Ecto neural progenitor cell (in vitro differentiated cells): ENCODE data around the gene FRMD5.
"Not testable (repeated sequence)": the region's sequence is repeated elsewhere in the genome, so short reads cannot be mapped to it uniquely, and the experiment has no call there.

Experiments
- DNase-seq: peaks from one replicate; pipeline ENCODE4 v3.0.0-alpha.2; 2018; ENCODE audit warnings: low spot score

Gene FRMD5

GRCh38 chr15:44195151-44195740 is at the start of gene FRMD5:
Gene FRMD5 (minus strand): TSS chr15:44195271.
- DNase-seq = peak; percentile 96

- DNase-seq = no peak
Measured at GRCh38 chr15:44243829-44244228, 48.8 kb upstream of the FRMD5 start.

- no peak for DNase-seq
Measured at GRCh38 chr15:44243141-44243540, 48.1 kb upstream of the FRMD5 start.

GRCh38 chr15:44231842-44232241 is 36.8 kb upstream of the FRMD5 start:
- no peak for DNase-seq

- DNase-seq = not testable (repeated sequence)
Measured at GRCh38 chr15:44229301-44229700, 34.2 kb upstream of the FRMD5 start.

GRCh38 chr15:44227584-44227983 is 32.5 kb upstream of the FRMD5 start:
- DNase-seq = no peak

- DNase-seq = not testable (repeated sequence)
Measured at GRCh38 chr15:44227001-44227400, 31.9 kb upstream of the FRMD5 start.

GRCh38 chr15:44222478-44222877 is 27.4 kb upstream of the FRMD5 start:
- DNase-seq = no peak

GRCh38 chr15:44219073-44219472 is 24.0 kb upstream of the FRMD5 start:
- no peak for DNase-seq

- no peak for DNase-seq
Measured at GRCh38 chr15:44216958-44217357, 21.9 kb upstream of the FRMD5 start.

- no peak for DNase-seq
Measured at GRCh38 chr15:44215594-44215993, 20.5 kb upstream of the FRMD5 start.

- DNase-seq = no peak
Measured at GRCh38 chr15:44208956-44209355, 13.9 kb upstream of the FRMD5 start.

GRCh38 chr15:44207643-44208042 is 12.6 kb upstream of the FRMD5 start:
- DNase-seq = no peak

- no peak for DNase-seq
Measured at GRCh38 chr15:44199393-44199792, 4.3 kb upstream of the FRMD5 start.

- no peak for DNase-seq
Measured at GRCh38 chr15:44194323-44195150, 534 bp downstream of the FRMD5 start.

GRCh38 chr15:44193651-44194322 is 1.3 kb downstream of the FRMD5 start:
- peak; percentile 55 for DNase-seq

GRCh38 chr15:44188795-44189194 is 6.3 kb downstream of the FRMD5 start:
- DNase-seq = no peak

GRCh38 chr15:44186705-44187104 is 8.4 kb downstream of the FRMD5 start:
- DNase-seq = no peak

- no peak for DNase-seq
Measured at GRCh38 chr15:44183363-44183762, 11.7 kb downstream of the FRMD5 start.

GRCh38 chr15:44181410-44181809 is 13.7 kb downstream of the FRMD5 start:
- no peak for DNase-seq

- DNase-seq = no peak
Measured at GRCh38 chr15:44177139-44177538, 17.9 kb downstream of the FRMD5 start.

- no peak for DNase-seq
Measured at GRCh38 chr15:44173813-44174212, 21.3 kb downstream of the FRMD5 start.

- DNase-seq = no peak
Measured at GRCh38 chr15:44163370-44163769, 31.7 kb downstream of the FRMD5 start.
